Activated CD4-positive, CD25-positive, alpha-beta regulatory T cell treated with anti-CD3 and anti-CD28 coated beads, Interleukin-2, amount 50 U/mL, for 24 hours (primary cell): ENCODE results near the gene ACTRT3.
"Not testable (repeated sequence)": the region's sequence is repeated elsewhere in the genome, so short reads cannot be mapped to it uniquely, and the experiment has no call there.

ENCODE experiments used
- ATAC-seq, 2 donors: fragments of 150-1000 bp; cut with Tn5 transposase; one replicate each; pipeline ENCODE4 v1.10.0; 2021; ENCODE audit warnings: mild to moderate bottlenecking in 1 of 2, moderate library complexity in 1 of 2

ACTRT3 gene

GRCh38 chr3:169772305-169772896 lies 3.0 kb upstream of the ACTRT3 start:
- peak; percentile 10 to 34 for ATAC-seq

- peak; percentile 4 to 8 for ATAC-seq
These were observed 2.3 kb upstream of the ACTRT3 start for GRCh38 chr3:169771497-169772304.

GRCh38 chr3:169764882-169765612 lies 4.3 kb downstream of the ACTRT3 start, which contains the start of gene TERC:
TSS of gene TERC (minus strand) at chr3:169765060.
- ATAC-seq = peak; percentile 92 to 94

- ATAC-seq = peak; percentile 25 to 30
These were observed 5.0 kb downstream of the ACTRT3 start for GRCh38 chr3:169764312-169764881.

- ATAC-seq = no peak
These were observed 8.9 kb downstream of the ACTRT3 start for GRCh38 chr3:169760479-169760878.

GRCh38 chr3:169759256-169759655 lies 10.1 kb downstream of the ACTRT3 start:
- peak; percentile 96 for ATAC-seq

GRCh38 chr3:169758359-169758994 lies 10.9 kb downstream of the ACTRT3 start:
- ATAC-seq = no peak

- no peak for ATAC-seq
These were observed 13.9 kb downstream of the ACTRT3 start for GRCh38 chr3:169755488-169755887.

GRCh38 chr3:169754711-169755110 lies 14.7 kb downstream of the ACTRT3 start:
- no peak for ATAC-seq

- no peak for ATAC-seq
These were observed 17.5 kb downstream of the ACTRT3 start for GRCh38 chr3:169751875-169752274.

- no peak for ATAC-seq
These were observed 18.7 kb downstream of the ACTRT3 start for GRCh38 chr3:169750665-169751064.

- ATAC-seq = peak; percentile 58 to 60
These were observed 20.7 kb downstream of the ACTRT3 start for GRCh38 chr3:169748670-169749069.

- no peak for ATAC-seq
These were observed 22.4 kb downstream of the ACTRT3 start for GRCh38 chr3:169746924-169747323.

- ATAC-seq = no peak
These were observed 24.9 kb downstream of the ACTRT3 start for GRCh38 chr3:169744366-169745054.

GRCh38 chr3:169739067-169739466 lies 30.3 kb downstream of the ACTRT3 start:
- no peak for ATAC-seq

GRCh38 chr3:169731857-169732256 lies 37.5 kb downstream of the ACTRT3 start:
- ATAC-seq = not testable (repeated sequence)

- ATAC-seq = no peak
These were observed 46.6 kb downstream of the ACTRT3 start for GRCh38 chr3:169722724-169723123.

GRCh38 chr3:169718415-169718814 lies 50.9 kb downstream of the ACTRT3 start:
- not testable (repeated sequence) for ATAC-seq
